ENCODE results near the gene SLC9A9. TPM values are rescaled to one million over a fixed set of nuclear protein-coding genes. Genes with fewer than 3 reads are reported as not detected.
"Not testable (repeated sequence)": the region's sequence is repeated elsewhere in the genome, so short reads cannot be mapped to it uniquely, and the experiment has no call there.

SLC9A9 gene
- total RNA-seq, 2 donors from 2014 or later = 23.6 to 31.0 TPM

- H3K36me3 ChIP-seq = no peaks in the 10 kb centered on the region
- DNase-seq (ENCODE audit: low spot score) = no peak
- H3K4me1 ChIP-seq (replicated peaks) = no peaks in the 10 kb centered on the region
- H3K9me3 ChIP-seq = no peaks in the 10 kb centered on the region
- H3K27me3 ChIP-seq (replicated peaks; ENCODE audit: insufficient read depth) = no peaks in the 10 kb centered on the region
- TF ChIP-seq POLR2A (IDR thresholded peaks at IDR 0.05) (no peak), CTCF (IDR thresholded peaks at IDR 0.05) (no peak), POLR2AphosphoS5 (IDR thresholded peaks at IDR 0.05) (no peak)
- 95% methylated on average over 1 of the region's 1 CpG for WGBS
- H3K27ac ChIP-seq = no peak overlapping the region
- H3K4me3 ChIP-seq = no peak overlapping the region
- intact Hi-C loops (cut with DNase I) = no loop called here
Measured at GRCh38 chr3:143700431-143700975, 147.8 kb downstream of the SLC9A9 start.

- Histone ChIP-seq H3K4me1 (replicated peaks) (no peaks in the 10 kb centered on the region), H3K27ac (no peak overlapping the region), H3K36me3 (no peaks in the 10 kb centered on the region), H3K9me3 (no peaks in the 10 kb centered on the region), H3K27me3 (replicated peaks; ENCODE audit: insufficient read depth) (no peaks in the 10 kb centered on the region), H3K4me3 (no peak overlapping the region)
- intact Hi-C loops (cut with DNase I) = no loop called here
- DNase-seq (ENCODE audit: low spot score) = no peak
- 58% methylated on average over 3 of the region's 3 CpGs for WGBS
- TF ChIP-seq POLR2AphosphoS5 (IDR thresholded peaks at IDR 0.05) (no peak), POLR2A (IDR thresholded peaks at IDR 0.05) (no peak), CTCF (IDR thresholded peaks at IDR 0.05) (no peak)
Measured at GRCh38 chr3:143699424-143699823, 148.8 kb downstream of the SLC9A9 start.

GRCh38 chr3:143698682-143699303 lies 149.5 kb downstream of the SLC9A9 start:
- no peaks in the 10 kb centered on the region for H3K9me3 ChIP-seq
- no peak for DNase-seq (ENCODE audit: low spot score)
- no peak overlapping the region for H3K4me3 ChIP-seq
- TF ChIP-seq POLR2A (IDR thresholded peaks at IDR 0.05) = no peak
- TF ChIP-seq POLR2AphosphoS5 (IDR thresholded peaks at IDR 0.05) = no peak
- TF ChIP-seq CTCF (IDR thresholded peaks at IDR 0.05) = no peak
- H3K36me3 ChIP-seq = no peaks in the 10 kb centered on the region
- no peaks in the 10 kb centered on the region for H3K27me3 ChIP-seq (replicated peaks; ENCODE audit: insufficient read depth)
- no peaks in the 10 kb centered on the region for H3K4me1 ChIP-seq (replicated peaks)
- 63% methylated on average over 3 of the region's 3 CpGs for WGBS
- H3K27ac ChIP-seq = no peak overlapping the region
- intact Hi-C loops (cut with DNase I) = no loop called here

GRCh38 chr3:143697975-143698374 lies 150.3 kb downstream of the SLC9A9 start:
- WGBS = 92% methylated on average over 4 of the region's 4 CpGs
- intact Hi-C loops (cut with DNase I) = no loop called here
- no peaks in the 10 kb centered on the region for H3K27me3 ChIP-seq (replicated peaks; ENCODE audit: insufficient read depth)
- no peak for DNase-seq (ENCODE audit: low spot score)
- no peaks in the 10 kb centered on the region for H3K9me3 ChIP-seq
- TF ChIP-seq POLR2A (IDR thresholded peaks at IDR 0.05) (no peak), CTCF (IDR thresholded peaks at IDR 0.05) (no peak), POLR2AphosphoS5 (IDR thresholded peaks at IDR 0.05) (no peak)
- H3K36me3 ChIP-seq = no peaks in the 10 kb centered on the region
- no peaks in the 10 kb centered on the region for H3K4me1 ChIP-seq (replicated peaks)
- H3K4me3 ChIP-seq = no peak overlapping the region
- H3K27ac ChIP-seq = no peak overlapping the region

GRCh38 chr3:143695333-143695732 lies 152.9 kb downstream of the SLC9A9 start:
- H3K36me3 ChIP-seq; H3K27ac ChIP-seq; H3K4me1 ChIP-seq (replicated peaks); H3K9me3 ChIP-seq; DNase-seq (ENCODE audit: low spot score); intact Hi-C loops (cut with DNase I); H3K27me3 ChIP-seq (replicated peaks; ENCODE audit: insufficient read depth); H3K4me3 ChIP-seq: not testable (repeated sequence)
- 86% methylated on average over 2 of the region's 2 CpGs for WGBS

Data from prostate gland (tissue), 2 donors.